Measurements from ENCODE around the gene ITGA5.

Gene ITGA5

GRCh38 chr12:54412786-54413185, 6.3 kb downstream of the ITGA5 start:
- no peak for DNase-seq (ENCODE audit: extremely low read depth in 1 of 2, low read depth in 1 of 2)

- no peak for DNase-seq (ENCODE audit: extremely low read depth in 1 of 2, low read depth in 1 of 2)
Measured at GRCh38 chr12:54412348-54412747, 6.7 kb downstream of the ITGA5 start.

GRCh38 chr12:54411391-54412241, 7.5 kb downstream of the ITGA5 start:
- DNase-seq (ENCODE audit: extremely low read depth in 1 of 2, low read depth in 1 of 2) = peak in 1 of 2 donors; percentile 39

DNA sequence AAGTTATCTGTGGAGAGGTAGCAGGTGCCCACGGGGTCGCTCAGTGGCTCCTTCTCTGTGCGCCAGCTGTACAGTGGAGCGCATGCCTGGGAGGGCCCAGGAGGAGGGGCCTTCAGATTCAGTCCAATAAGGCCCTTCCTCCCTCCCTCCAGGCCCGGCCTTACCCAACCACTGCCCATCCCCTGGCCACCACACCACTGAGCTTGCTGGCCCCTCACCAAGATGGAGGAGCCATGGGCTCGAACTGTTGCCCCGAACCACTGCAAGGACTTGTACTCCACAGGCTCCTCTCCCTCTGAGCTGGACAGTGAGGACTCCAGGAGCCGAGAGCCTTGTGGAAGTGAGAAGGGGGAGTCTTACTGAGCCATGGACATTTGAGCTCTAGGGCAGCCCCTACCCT, 9.8 kb downstream of the ITGA5 start:
- no peak for DNase-seq (ENCODE audit: extremely low read depth in 1 of 2, low read depth in 1 of 2)

GRCh38 chr12:54407183-54407905, 11.7 kb downstream of the ITGA5 start:
- DNase-seq (ENCODE audit: extremely low read depth in 1 of 2, low read depth in 1 of 2) = no peak

DNA sequence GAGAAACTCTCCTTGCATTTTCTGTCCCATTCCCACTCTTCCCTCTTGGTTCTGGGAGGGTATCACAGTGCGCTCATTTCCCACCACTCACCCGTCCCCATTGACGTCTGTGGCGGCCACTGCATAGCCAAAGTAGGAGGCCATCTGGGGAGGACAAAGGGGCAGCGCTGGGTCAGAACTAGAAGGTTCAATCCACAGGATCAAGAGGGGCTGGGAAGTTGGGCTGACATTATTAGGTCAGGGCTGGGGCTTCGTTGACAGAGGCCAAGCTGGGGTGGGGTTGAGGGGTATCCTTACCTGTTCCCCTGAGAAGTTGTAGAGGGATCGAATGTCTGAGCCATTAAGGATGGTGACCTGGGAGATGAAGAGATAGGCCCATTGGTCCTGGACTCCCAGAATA, 13.5 kb downstream of the ITGA5 start:
- DNase-seq (ENCODE audit: extremely low read depth in 1 of 2, low read depth in 1 of 2) = no peak

DNA sequence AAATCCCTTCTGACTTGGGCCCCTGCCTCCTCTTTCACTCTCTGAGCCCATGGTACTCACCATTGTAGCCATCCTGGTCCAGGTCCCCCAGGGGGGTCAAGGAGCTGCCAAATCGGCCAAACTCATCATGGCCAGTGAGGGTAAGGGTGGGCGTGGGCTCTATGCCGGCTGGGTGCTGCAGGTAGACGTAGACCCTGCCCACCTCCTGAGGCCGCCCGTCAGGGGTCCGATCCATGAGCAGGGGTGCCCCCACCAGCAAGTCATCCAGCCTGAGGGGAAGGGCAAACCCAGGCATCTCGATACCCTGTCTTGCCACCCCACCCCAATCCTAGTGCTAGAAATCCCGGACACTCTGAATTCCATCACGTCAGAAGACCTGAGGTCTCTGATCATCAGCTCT, 14.0 kb downstream of the ITGA5 start:
- DNase-seq (ENCODE audit: extremely low read depth in 1 of 2, low read depth in 1 of 2) = no peak

DNA sequence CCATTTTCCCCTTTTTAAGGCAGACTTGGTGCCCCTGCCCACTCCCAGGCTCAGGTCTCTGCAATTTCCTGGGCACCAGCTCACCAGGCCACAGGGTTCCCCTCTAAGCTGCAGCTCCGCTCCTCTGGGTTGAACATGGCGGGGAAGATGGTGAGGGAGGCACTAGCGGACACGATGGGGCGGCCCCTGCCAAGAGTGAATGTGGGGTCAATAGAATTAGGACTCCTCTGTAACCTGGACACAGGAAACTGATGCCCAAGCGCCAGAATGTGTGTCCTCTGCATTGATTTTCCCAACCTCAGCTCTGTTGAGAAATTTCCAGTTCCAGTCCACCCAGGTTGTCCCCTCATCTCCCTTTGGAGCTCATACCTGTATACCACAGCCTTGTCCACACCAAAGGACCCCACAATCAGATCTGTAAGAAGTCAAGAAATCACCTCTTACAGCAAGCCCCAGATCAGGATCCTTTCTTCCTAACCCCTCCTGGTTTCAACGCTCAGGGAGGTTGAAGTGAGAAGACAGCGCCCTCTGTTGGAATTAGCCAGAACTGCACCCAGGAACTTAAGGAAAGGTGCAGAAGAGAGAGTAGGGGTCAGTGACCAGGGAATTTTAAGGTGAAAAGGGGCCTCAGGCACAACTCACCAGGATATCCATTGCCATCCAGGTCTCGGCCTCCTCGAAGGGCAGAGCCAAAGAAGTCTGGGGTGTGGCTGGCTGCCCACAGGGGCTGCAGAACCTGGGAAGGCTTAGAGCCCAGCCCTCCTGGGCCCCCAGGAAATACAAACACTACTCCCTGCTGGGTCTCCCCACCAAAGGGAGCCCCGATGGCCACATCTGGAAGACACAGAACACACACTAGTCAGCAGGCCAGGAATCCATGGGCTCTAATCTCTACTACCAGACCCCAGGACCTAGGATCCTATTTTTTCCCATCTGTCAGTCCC, 14.7 kb downstream of the ITGA5 start:
- peak in 1 of 2 donors; percentile 36 for DNase-seq (ENCODE audit: extremely low read depth in 1 of 2, low read depth in 1 of 2)

DNA sequence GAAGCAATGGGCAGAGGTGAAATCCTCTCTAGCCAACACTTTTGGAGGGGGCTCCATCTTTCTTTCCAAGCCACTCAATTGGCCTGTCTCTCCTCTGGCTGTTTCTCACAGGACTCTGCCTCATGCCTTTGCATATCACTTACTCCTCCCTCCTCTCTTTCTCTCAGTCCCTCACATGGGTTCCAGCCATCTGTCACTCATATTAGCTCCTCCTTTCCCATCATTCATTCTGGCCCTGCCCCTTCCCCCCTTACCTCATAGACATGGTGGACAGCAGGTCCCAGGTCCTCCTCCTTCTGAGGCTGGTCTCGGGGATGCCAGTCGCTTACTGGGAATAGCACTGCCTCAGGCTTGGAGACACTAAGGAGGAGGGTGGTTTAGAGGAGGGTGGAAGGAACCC, 17.9 kb downstream of the ITGA5 start:
- no peak for DNase-seq (ENCODE audit: extremely low read depth in 1 of 2, low read depth in 1 of 2)

DNA sequence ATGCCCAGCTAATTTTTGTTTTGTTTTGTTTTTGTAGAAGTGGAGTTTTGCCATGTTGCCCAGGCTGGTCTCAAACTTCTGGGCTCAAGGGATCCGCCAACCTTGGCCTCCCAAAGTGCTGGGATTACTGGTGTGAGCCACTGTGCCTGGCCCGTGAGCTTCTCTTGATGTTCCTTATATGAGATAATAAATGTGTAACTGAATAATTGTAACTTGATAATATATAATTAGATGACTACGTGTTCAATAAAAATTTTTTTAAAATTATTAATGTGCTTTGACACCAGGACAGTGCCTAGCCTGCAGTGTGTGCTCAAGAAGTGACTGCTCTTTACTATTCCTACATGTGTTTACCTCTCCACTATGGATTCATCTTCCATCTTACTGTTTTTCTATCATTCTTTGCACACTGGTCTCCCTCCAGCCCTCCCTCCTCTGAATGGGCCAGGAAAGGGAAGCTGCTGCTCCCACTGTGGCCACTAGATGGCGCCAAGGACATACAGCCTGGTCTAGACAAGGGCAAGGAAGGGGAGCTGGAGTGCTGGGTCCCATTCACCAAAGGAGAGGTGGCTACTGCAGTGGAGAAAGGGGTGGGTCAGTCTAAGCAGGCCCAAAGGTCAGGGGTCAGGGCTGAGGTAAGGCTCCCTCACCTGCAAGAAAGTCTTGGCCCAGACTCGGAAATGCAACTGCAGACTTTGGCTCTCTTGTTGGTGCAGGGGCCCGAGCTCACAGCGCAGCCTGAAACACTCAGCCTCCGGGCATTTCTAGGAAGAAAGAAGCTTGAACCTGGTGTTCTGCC, 19.9 kb downstream of the ITGA5 start:
- peak; percentile 63 to 69 for DNase-seq (ENCODE audit: extremely low read depth in 1 of 2, low read depth in 1 of 2)

- no peak for DNase-seq (ENCODE audit: extremely low read depth in 1 of 2, low read depth in 1 of 2)
Measured at GRCh38 chr12:54398218-54398617, 20.8 kb downstream of the ITGA5 start.

GRCh38 chr12:54397157-54397556, 21.9 kb downstream of the ITGA5 start:
- DNase-seq (ENCODE audit: extremely low read depth in 1 of 2, low read depth in 1 of 2) = no peak

- no peak for DNase-seq (ENCODE audit: extremely low read depth in 1 of 2, low read depth in 1 of 2)
Measured at GRCh38 chr12:54395545-54395944, 23.5 kb downstream of the ITGA5 start.

- no peak for DNase-seq (ENCODE audit: extremely low read depth in 1 of 2, low read depth in 1 of 2)
Measured at GRCh38 chr12:54394986-54395385, 24.1 kb downstream of the ITGA5 start.

- no peak for DNase-seq (ENCODE audit: extremely low read depth in 1 of 2, low read depth in 1 of 2)
Measured at GRCh38 chr12:54394281-54394719, 24.8 kb downstream of the ITGA5 start.

DNA sequence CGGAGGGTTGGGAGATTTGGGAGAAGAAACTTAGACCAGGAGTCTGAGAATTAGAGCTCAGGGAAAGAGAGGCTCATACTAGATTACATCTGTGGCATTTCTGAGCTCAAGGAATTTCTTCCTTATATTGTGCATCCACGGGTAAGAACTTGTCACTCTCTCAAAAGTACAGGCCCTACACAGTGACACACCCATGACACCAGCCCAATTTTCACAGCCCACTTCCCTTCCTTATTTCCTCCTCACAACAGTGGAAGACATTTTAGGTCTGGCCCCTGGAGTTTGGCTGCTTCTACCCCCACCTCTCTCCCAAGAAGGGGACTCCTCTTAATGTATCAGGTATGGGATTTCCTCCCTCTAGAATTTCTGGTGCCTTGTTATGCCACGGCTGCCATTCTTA, 25.3 kb downstream of the ITGA5 start:
- no peak for DNase-seq (ENCODE audit: extremely low read depth in 1 of 2, low read depth in 1 of 2)

DNA sequence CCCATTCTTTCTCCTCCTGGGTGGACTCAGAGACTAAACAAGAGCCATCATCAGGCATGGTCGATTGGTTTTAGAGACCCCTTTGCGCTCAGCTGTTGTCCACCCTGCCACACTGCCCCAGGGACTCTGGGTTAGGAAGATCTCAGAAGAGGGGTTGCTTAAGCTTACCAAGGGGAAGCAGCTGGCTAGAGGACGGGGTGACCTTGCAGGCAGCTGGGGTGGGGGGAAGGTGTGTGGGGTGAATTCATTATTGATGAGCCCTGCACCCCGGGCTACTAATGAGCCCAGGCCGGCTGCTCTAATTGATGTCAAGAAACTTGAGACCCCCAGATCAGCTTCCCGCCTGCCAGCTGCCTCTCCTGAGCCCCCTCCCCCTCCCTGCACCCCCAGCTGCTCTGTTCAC, 25.9 kb downstream of the ITGA5 start:
- no peak for DNase-seq (ENCODE audit: extremely low read depth in 1 of 2, low read depth in 1 of 2)

DNA sequence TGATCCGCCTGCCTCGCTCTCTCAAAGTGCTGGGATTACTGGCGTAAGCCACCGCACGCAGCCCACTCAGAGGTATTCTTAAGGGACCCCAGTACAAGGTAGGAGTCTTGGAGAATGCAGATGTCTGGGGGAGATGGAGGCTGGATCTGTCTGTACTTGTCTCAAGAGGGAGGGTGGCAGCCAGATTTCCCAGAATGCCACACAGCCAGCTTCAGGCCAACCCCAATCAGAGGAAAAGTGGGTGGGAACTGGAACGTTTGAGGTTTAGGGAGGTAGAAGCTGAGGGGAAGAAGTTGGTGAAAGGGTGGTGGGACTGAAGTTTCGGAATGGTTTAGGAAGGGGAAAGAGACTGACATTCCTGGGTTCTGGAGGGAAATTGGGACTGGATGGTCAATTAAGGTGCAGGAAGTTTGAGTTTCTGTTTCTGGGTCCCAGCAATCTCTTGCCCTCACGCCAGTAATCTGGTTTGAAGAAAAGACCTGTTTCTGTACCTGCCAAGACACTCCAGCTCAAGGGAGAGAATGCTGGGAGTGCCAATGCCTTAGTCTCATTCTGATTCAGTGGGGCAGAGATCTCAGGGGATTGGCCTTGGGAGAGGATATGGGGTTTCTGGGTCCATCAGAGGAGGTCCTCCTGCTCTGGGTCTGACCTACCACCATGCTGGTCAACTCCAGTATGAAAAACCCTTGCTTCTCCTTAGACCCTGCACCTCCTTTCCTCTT, 26.4 kb downstream of the ITGA5 start:
- DNase-seq (ENCODE audit: extremely low read depth in 1 of 2, low read depth in 1 of 2) = no peak

- DNase-seq (ENCODE audit: extremely low read depth in 1 of 2, low read depth in 1 of 2) = peak; percentile 45 to 57
Measured at GRCh38 chr12:54390668-54391551, 28.2 kb downstream of the ITGA5 start.

Measured in stimulated activated CD8-positive, alpha-beta memory T cell treated with anti-CD3 and anti-CD28 coated beads, Interleukin-7, amount 100 ng/mL, for 48 hours (primary cell).